ENCODE results near the gene ZXDC. TPM values are rescaled to one million over a fixed set of nuclear protein-coding genes. Genes with fewer than 3 reads are reported as not detected.

Gene ZXDC
- total RNA-seq, 1 experiment from 2014 or later, result 28.3 TPM

DNA sequence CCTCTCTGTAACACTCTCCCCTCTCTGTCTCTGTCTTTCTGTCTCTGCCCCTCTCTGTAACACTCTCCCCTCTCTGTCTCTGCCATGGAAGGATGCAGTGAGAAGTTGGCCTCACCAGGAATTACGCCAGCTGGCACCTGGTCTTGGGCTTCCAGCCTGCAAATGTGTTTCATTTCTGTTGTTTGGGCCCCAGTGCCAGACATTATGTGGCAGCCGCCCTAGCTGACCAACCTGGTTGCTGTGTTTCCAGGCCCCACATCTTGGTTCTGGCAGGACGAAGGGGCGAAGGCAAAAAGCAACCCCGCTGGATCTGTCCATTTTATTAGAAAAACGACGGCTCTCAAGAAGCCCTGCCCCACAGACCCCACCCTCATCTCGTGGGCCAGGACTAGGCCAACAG lies 5.2 kb upstream of the ZXDC start:
- H3K27me3 ChIP-seq (ENCODE audit: insufficient read depth, low read length), result no peaks in the 10 kb centered on the region
- H3K9me3 Mint-ChIP-seq, result no peaks in the 10 kb centered on the region; a peak in 2 of 5 replicates
- TF ChIP-seq, protein P1, sequence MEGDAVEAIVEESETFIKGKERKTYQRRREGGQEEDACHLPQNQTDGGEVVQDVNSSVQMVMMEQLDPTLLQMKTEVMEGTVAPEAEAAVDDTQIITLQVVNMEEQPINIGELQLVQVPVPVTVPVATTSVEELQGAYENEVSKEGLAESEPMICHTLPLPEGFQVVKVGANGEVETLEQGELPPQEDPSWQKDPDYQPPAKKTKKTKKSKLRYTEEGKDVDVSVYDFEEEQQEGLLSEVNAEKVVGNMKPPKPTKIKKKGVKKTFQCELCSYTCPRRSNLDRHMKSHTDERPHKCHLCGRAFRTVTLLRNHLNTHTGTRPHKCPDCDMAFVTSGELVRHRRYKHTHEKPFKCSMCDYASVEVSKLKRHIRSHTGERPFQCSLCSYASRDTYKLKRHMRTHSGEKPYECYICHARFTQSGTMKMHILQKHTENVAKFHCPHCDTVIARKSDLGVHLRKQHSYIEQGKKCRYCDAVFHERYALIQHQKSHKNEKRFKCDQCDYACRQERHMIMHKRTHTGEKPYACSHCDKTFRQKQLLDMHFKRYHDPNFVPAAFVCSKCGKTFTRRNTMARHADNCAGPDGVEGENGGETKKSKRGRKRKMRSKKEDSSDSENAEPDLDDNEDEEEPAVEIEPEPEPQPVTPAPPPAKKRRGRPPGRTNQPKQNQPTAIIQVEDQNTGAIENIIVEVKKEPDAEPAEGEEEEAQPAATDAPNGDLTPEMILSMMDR (conservative IDR thresholded peaks at IDR 0.05), result no peak

More for the DNA sequence above, 5.2 kb upstream of the ZXDC start:
- no peaks in the 10 kb centered on the region for H4K20me1 ChIP-seq (ENCODE audit: control insufficient read depth, insufficient read depth, insufficient read length)
- H3K4me1 ChIP-seq (ENCODE audit: insufficient read depth, low read length), result peaks cover 10% of the 10 kb centered on the region; the same call in 1 of the 2 replicates
- no CpG with 5 or more reads among the region's 8 CpGs for WGBS (ENCODE audit: extremely low coverage, insufficient read length, low lambda C conversion rate)
- no peak overlapping the region for H3T11ph ChIP-seq (ENCODE audit: low read length)
- H3K4ac ChIP-seq (ENCODE audit: low read depth, low read length), result no peak overlapping the region
- no peaks in the 10 kb centered on the region; a peak in 1 of 7 replicates for H3K36me3 Mint-ChIP-seq (ENCODE audit: insufficient read depth in 1 of 3, low read depth in 3 of 3)
- H3K4me1 Mint-ChIP-seq, result peaks cover 31 to 38% of the 10 kb centered on the region in 2 experiments
- no peak overlapping the region for H3K56ac ChIP-seq (ENCODE audit: insufficient read length, low read depth, low read length)
- H3K79me2 ChIP-seq (ENCODE audit: insufficient read depth, low read length), result no peaks in the 10 kb centered on the region
- no peaks in the 10 kb centered on the region for H3K9me3 ChIP-seq (ENCODE audit: control insufficient read depth, low read depth, low read length)
- no peak overlapping the region for H4K5ac ChIP-seq (ENCODE audit: insufficient read length, low read depth, low read length)
- H2BK5ac ChIP-seq (ENCODE audit: insufficient read length, low read length), result no peak overlapping the region
- no peak overlapping the region for H2AFZ ChIP-seq (ENCODE audit: low read length)
- H3K23ac ChIP-seq (ENCODE audit: insufficient read length, low read depth, low read length), result no peak overlapping the region
- no peak overlapping the region for H2BK120ac ChIP-seq (ENCODE audit: low read depth, low read length, poor library complexity, severe bottlenecking)
- no peak overlapping the region for H4K8ac ChIP-seq (replicated peaks; ENCODE audit: insufficient read length, low read depth, low read length)
- no peak overlapping the region for H3K27ac ChIP-seq (ENCODE audit: insufficient read length, low read depth, low read length)
- H2BK20ac ChIP-seq (ENCODE audit: low read depth, low read length, poor library complexity, severe bottlenecking), result no peak overlapping the region
- H3K9ac ChIP-seq (ENCODE audit: extremely low read depth, insufficient read length, low read length), result no peak overlapping the region
- peaks cover 4% of the 10 kb centered on the region for H3K23me2 ChIP-seq (ENCODE audit: insufficient read length, low read depth, low read length, poor library complexity, severe bottlenecking)
- H2AK5ac ChIP-seq (ENCODE audit: insufficient read length, low read length), result no peak overlapping the region
- no peak overlapping the region for H3K4me3 Mint-ChIP-seq
- no peak overlapping the region for H3K14ac ChIP-seq (ENCODE audit: insufficient read depth, low read length)
- no peak for DNase-seq
- H3K27me3 Mint-ChIP-seq (ENCODE audit: low read depth), result peaks cover 5% of the 10 kb centered on the region
- H2BK12ac ChIP-seq (ENCODE audit: insufficient read length, low read depth, low read length), result no peak overlapping the region
- no peaks in the 10 kb centered on the region for H3K79me1 ChIP-seq (ENCODE audit: insufficient read depth, low read depth, low read length, poor library complexity, severe bottlenecking)
- H3K18ac ChIP-seq (ENCODE audit: insufficient read length, low read depth, low read length), result no peak overlapping the region
- H3K4me2 ChIP-seq (ENCODE audit: insufficient read depth, insufficient read length, low read length), result no peak overlapping the region
- H2BK15ac ChIP-seq (ENCODE audit: low read depth, low read length), result no peak overlapping the region
- H4K91ac ChIP-seq (ENCODE audit: insufficient read length, low read depth, low read length), result no peak overlapping the region
- H3K27ac Mint-ChIP-seq, result no peak overlapping the region
